Measurements from ENCODE around the gene RHBG. TPM values are rescaled to one million over a fixed set of nuclear protein-coding genes. Genes with fewer than 3 reads are reported as not detected.

RHBG gene
- total and polyA plus RNA-seq, 8 donors, result 2.2 to 4.9 (median 3.5) TPM; not detected in 2

- peak in 3 of 4 donors; percentile 39 to 63 (median 52) for DNase-seq
- H3K9me3 ChIP-seq, result no peaks in the 10 kb centered on the region
- intact Hi-C loops (cut with DNase I), result loop anchor here (5.0 to 10.0 kb wide), 2 partner anchors 62 to 224 kb away; no protein-coding TSS in a partner anchor
- ATAC-seq, result peak; percentile 88
- H3K27me3 ChIP-seq, result peaks cover 7 to 24% of the 10 kb centered on the region in 2 donors
- no peaks in the 10 kb centered on the region for H3K36me3 ChIP-seq
- H3K4me3 ChIP-seq, result no peak overlapping the region
- peaks cover 0 to 3% of the 10 kb centered on the region in 2 donors for H3K4me1 ChIP-seq
- no peak overlapping the region for H3K27ac ChIP-seq
- TF ChIP-seq CTCF (IDR thresholded peaks at IDR 0.05), result peak; percentile 68 to 74
Measured at GRCh38 chr1:156383023-156383422, 14.0 kb downstream of the RHBG start.

GRCh38 chr1:156384007-156384406, 15.0 kb downstream of the RHBG start:
- no peak for TF ChIP-seq CTCF (IDR thresholded peaks at IDR 0.05)
- H3K4me3 ChIP-seq, result no peak overlapping the region
- no peaks in the 10 kb centered on the region for H3K9me3 ChIP-seq
- H3K36me3 ChIP-seq, result no peaks in the 10 kb centered on the region
- intact Hi-C loops (cut with DNase I), result loop anchor here (2.0 to 10.0 kb wide), 3 partner anchors 61 to 223 kb away; no protein-coding TSS in a partner anchor
- H3K27me3 ChIP-seq, result peaks cover 16 to 34% of the 10 kb centered on the region in 2 donors
- H3K27ac ChIP-seq, result no peak overlapping the region
- ATAC-seq (no peak), DNase-seq (peak in 1 of 4 donors; percentile 20)
- H3K4me1 ChIP-seq, result peaks cover 0 to 10% of the 10 kb centered on the region in 2 donors

- intact Hi-C loops (cut with DNase I), result loop anchor here (2.0 to 10.0 kb wide), 3 partner anchors 60 to 223 kb away; no protein-coding TSS in a partner anchor
Measured at GRCh38 chr1:156384658-156385057, 15.6 kb downstream of the RHBG start.

GRCh38 chr1:156385534-156386031, 16.6 kb downstream of the RHBG start:
- Histone ChIP-seq H3K9me3 (no peaks in the 10 kb centered on the region), H3K4me3 (no peak overlapping the region), H3K27ac (no peak overlapping the region), H3K36me3 (no peaks in the 10 kb centered on the region), H3K4me1 (peaks cover 0 to 10% of the 10 kb centered on the region in 2 donors), H3K27me3 (peaks cover 21 to 50% of the 10 kb centered on the region in 2 donors)
- DNase-seq (peak; percentile 37 to 67 (median 48)), ATAC-seq (peak; percentile 72)
- intact Hi-C loops (cut with DNase I), result loop anchor here (2.0 to 10.0 kb wide), 2 partner anchors 59 to 61 kb away; no protein-coding TSS in a partner anchor
- peak; percentile 86 to 87 for TF ChIP-seq CTCF (IDR thresholded peaks at IDR 0.05)

More at GRCh38 chr1:156384658-156385057, 15.6 kb downstream of the RHBG start:
- H3K27me3 ChIP-seq, result peaks cover 21 to 41% of the 10 kb centered on the region in 2 donors
- peaks cover 0 to 10% of the 10 kb centered on the region in 2 donors for H3K4me1 ChIP-seq
- H3K4me3 ChIP-seq, result no peak overlapping the region
- no peaks in the 10 kb centered on the region for H3K9me3 ChIP-seq
- no peak for TF ChIP-seq CTCF (IDR thresholded peaks at IDR 0.05)
- ATAC-seq (no peak), DNase-seq (peak in 1 of 4 donors; percentile 20)
- H3K36me3 ChIP-seq, result no peaks in the 10 kb centered on the region
- no peak overlapping the region for H3K27ac ChIP-seq

GRCh38 chr1:156386134-156386901, 17.3 kb downstream of the RHBG start:
- Histone ChIP-seq H3K27me3 (peaks cover 21 to 57% of the 10 kb centered on the region in 2 donors), H3K4me1 (peaks cover 0 to 10% of the 10 kb centered on the region in 2 donors), H3K36me3 (no peaks in the 10 kb centered on the region), H3K27ac (no peak overlapping the region), H3K4me3 (no peak overlapping the region), H3K9me3 (no peaks in the 10 kb centered on the region)
- TF ChIP-seq CTCF (IDR thresholded peaks at IDR 0.05), result no peak
- no peak for ATAC-seq
- peak in 1 of 4 donors; percentile 5 for DNase-seq
- intact Hi-C loops (cut with DNase I), result loop anchor here in 1 of 2 donors (10.0 kb wide), 1 partner anchor 58 kb away; no protein-coding TSS in a partner anchor

All from left lung (tissue), 10 donors.